Measurements from ENCODE around the gene CD209.
"Not testable (repeated sequence)": the region's sequence is repeated elsewhere in the genome, so short reads cannot be mapped to it uniquely, and the experiment has no call there.

Gene CD209

DNA sequence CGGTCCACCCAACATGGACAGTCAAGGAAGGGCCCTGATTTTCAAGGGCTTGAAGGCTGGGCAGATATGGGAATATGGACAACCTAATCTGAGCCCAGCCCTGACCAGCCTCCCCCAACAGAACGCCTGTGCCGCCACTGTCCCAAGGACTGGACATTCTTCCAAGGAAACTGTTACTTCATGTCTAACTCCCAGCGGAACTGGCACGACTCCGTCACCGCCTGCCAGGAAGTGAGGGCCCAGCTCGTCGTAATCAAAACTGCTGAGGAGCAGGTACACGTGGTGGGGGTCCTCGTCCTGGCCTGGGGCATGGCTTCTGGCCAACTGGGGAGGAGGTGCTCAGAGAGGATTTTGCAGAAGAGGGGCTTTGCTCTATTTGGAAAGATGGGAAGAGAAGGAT is 19.2 kb upstream of the CD209 start:
- DNase-seq = no peak

- DNase-seq = not testable (repeated sequence)
Measured at GRCh38 chr19:7765043-7765442, 17.7 kb upstream of the CD209 start.

- DNase-seq = not testable (repeated sequence)
Measured at GRCh38 chr19:7764157-7764556, 16.8 kb upstream of the CD209 start.

GRCh38 chr19:7763696-7764095 is 16.4 kb upstream of the CD209 start:
- no peak for DNase-seq

GRCh38 chr19:7762719-7763293 is 15.5 kb upstream of the CD209 start, which contains the start of gene CLEC4M:
Gene CLEC4M (plus strand): TSS chr19:7763243. CDS start chr19:7763267, 24 bp downstream.
- DNase-seq = no peak

DNA sequence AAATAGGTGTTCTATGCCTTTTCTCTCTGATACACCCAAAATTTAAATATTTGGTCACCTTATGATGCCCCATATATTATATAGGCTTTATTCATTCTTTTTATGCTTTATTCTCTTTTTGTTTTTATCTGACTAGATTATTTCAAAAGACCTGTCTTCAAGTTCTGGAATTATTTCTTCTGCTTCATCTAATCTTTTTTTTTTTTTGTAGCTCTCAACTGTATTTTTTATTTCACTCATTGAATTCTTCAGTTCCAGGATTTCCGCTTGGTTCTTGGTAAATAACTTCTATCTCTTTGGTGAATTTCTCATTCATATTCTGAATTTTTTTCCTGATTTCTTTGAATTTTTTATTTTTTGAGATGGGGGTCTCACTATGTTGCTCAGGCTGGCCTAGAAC is 11.8 kb upstream of the CD209 start:
- no peak for DNase-seq

DNA sequence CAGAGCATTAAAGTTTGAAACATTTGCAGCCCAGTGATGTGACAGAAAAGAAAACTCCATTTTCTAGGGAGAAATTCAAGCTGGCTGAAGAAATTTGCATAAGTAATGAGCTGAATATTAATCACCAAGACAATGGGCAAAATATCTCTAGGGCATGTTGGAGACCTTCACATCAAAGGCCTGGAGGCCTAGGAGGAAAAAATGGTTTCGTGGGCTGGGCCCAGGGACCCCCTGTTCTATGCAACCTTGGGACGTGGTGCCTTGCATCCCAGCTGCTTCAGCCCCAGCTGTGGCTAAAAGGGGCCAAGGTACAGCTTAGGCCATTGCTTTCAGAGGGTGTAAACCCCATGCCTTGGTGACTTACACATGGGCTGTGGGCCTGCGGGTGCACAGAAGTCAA is 10.0 kb upstream of the CD209 start:
- no peak for DNase-seq

- no peak for DNase-seq
Measured at GRCh38 chr19:7756258-7756657, 8.9 kb upstream of the CD209 start.

DNA sequence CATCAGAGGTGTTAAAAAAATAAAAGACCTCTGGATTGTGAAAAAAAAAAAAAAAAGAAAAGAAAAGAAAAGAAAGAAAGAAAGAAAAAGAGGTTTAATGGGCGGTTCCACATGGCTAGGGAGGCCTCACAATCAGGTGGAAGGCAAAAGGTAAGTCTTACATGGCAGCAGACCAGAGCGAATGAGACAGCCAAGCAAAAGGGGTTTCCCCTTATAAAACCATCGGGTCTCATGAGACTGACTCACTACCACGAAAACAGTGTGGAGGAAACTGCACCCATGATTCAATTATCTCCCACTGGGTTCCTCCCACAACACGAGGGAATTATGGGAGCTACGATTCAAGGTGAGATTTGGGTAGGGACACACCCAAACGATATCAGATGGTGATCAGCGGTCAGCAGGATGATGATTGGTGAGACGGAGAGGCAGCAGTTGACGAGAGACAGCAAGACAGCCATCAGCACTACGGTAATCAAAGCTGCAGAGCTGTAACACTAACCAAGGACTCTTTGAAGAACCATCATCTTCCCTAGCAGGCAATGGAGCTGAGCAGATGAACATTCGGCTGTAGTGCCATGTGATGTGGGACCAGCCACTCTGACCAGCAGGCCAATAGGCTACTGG is 3.9 kb upstream of the CD209 start:
- DNase-seq = peak; percentile 69

GRCh38 chr19:7748756-7749155 is 1.4 kb upstream of the CD209 start:
- peak; percentile 39 for DNase-seq

DNA sequence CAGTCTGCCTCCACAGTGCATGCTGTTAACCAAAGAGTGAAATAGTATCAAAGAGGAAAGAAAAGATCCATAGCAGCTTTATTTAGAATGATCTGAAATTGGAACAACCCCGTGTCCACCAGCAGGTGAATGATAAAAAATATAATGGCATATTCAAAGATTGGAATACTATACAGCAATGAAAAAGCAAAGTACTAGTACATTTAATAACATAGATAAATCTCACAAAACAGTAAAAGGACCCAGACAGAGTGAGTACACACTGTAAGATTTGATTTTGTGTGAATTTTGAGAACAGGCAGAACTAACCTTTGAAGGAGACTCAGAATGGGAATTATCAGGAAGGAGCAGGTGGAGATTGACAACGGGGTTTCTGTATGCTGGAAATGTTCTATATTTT is 837 bp upstream of the CD209 start:
- DNase-seq = no peak

GRCh38 chr19:7746306-7746705 is 1.0 kb downstream of the CD209 start:
- not testable (repeated sequence) for DNase-seq

GRCh38 chr19:7744871-7745650 is 2.3 kb downstream of the CD209 start:
- no peak for DNase-seq

DNA sequence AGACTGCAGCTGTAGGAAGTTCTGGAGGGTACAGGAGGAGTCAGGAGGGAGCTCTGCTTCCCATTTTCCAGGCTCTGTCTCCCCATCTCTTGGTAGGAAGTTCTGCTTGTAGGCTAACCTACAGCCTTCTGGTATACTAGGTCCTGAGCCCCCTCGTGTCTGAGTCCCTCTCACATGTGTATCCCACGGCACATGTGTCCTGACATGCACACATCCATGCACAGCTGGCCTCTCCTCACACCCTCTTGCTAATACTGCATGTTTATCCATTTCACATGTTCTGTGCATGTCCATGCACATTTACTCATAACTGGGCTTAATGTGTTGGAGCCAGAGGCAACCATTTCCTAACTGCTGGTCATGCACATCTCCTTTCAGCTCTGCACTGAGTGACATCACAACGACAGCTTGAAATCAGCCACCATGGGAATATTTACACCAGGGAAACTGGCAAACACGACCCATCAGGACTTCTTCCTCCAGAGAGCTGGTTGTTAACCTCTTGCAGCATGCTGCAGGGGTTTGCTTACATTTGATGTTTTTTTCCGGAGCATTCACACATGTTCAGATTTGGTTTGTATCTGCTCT is 3.0 kb downstream of the CD209 start:
- no peak for DNase-seq

- DNase-seq = no peak
Measured at GRCh38 chr19:7743425-7743841, 3.9 kb downstream of the CD209 start.

DNA sequence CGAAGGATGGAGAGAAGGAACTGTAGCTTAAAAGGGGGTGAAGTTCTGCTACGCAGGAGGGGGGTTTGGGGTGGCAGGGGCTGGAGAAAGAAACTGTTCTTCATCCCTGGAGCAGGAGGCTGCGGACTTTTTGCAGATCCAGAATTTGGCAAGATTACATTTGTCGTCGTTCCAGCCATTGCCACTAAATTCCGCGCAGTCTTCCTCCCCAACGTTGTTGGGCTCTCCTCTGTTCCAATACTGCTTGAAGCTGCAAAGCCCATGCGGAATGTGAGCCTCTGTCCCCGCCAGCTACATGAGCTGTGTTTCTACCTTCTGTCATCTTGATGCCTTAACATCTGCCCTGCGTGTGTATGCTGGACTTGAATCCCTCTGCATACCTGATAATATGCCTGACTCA is 4.3 kb downstream of the CD209 start:
- DNase-seq = no peak

GRCh38 chr19:7742575-7742974 is 4.8 kb downstream of the CD209 start:
- DNase-seq = no peak

DNA sequence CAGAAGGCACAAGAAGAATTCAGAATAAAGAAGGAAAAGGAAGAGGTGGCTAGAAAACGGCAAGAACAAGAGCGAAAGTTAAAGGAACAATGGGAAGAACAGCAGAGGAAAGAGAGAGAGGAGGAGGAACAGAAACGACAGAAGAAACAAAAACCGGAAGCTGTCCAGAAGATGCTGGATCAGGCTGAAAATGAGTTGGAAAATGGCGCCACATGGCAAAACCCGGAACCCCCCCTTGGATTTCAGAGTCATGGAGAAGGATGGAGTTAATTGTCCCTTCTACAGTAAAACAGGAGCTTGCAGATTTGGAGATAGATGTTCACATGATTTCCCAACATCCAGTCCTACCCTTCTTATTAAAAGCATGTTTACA is 6.7 kb downstream of the CD209 start:
- DNase-seq = no peak

GRCh38 chr19:7739801-7740681 is 7.3 kb downstream of the CD209 start:
- no peak for DNase-seq

- DNase-seq = no peak
Measured at GRCh38 chr19:7739211-7739755, 8.1 kb downstream of the CD209 start.

GRCh38 chr19:7738023-7738422 is 9.3 kb downstream of the CD209 start:
- no peak for DNase-seq

DNA sequence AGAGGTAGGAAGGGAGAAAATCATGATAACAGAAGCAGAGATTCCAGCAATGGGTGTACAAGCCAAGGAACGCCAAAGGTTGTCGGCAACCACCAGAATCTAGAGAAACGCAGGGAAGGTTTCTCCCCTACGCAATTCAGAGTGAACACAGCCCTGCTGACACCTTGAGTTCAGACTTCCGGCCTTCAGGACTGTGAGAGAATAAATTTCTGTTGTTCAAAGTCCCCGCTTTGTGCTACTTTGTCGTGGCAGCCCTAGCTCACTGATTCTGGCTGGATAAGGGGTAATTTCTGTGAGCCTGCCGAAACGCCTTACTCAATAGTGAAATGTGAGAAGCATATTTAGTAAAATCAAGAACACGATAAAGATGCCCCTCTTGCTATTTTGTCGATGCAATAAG is 10.1 kb downstream of the CD209 start:
- DNase-seq = no peak

DNA sequence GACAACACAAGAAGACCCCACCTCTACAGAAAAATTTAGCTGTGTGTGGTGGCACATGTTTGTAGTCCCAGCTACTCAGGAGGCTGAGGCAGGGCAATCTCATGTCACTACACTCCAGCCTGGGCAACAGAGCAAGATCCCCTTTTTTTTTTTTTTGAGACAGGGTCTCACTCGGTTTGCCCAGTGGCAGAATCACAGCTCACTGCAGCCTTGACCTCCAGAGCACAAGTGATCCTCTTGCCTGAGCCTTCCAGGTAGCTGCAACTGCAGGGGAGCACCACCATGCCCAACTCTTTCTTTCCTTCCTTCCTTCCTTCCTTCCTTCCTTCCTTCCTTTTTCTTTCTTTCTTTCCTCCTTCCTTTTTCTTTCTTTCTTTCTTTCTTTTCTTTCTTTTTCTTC is 11.2 kb downstream of the CD209 start:
- no peak for DNase-seq
